ENCODE measurements around the gene CFAP97D2. TPM values are rescaled to one million over a fixed set of nuclear protein-coding genes. Genes with fewer than 3 reads are reported as not detected.
A peak's percentile ranks its signal among the peaks of the same experiment; 100 is the strongest.
"Not testable (repeated sequence)": the region's sequence is repeated elsewhere in the genome, so short reads cannot be mapped to it uniquely, and the experiment has no call there.

The CFAP97D2 gene
- total RNA-seq (not detected), polyA plus RNA-seq (ENCODE audit: insufficient read depth in 1 of 8, insufficient read length in 8 of 8, low replicate concordance in 1 of 8) (not detected)
- long read RNA-seq, donor 1, result 0 reads
- long read RNA-seq, donor 2, result 0 reads
- long read RNA-seq, donor 3, result 0 reads
- long read RNA-seq, donor 4, result 0 reads
- long read RNA-seq, donor 5, result 0 reads
- long read RNA-seq, donor 6, result 0 reads
- long read RNA-seq, donor 7, result 0 reads
- long read RNA-seq, donor 8, result 0 reads
- long read RNA-seq, donor 9, result 0 reads
- long read RNA-seq, donor 10, result 0 reads
- long read RNA-seq, donor 11, result 0 reads

DNA sequence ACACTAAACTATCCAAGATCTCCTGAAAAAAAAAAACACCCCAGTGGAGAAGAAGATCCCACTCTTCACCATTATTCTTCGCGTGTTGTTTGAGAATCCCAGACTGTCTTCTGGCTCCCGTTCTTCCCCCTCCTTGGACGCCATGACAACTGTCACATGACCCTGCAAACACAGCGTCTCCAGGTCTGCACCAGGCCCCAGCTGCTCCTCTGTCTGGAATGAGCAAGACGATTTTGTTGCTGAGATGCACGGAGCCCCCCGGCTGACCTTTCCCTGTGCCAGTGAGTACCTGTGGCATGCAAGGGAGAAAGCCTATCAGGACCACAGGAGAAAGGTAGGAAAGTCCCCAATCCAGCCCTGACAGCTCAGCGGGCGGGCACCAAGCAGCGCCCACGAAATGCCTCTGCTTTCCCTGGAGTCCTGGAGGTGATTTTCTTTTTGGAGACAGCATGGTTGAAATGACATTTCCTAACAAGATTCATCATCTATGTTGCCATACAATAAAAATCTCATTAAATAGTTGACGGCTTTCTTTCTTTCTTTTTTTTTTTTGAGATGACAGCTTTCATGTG, at the start of gene CFAP97D2:
CFAP97D2 (plus strand) TSS at position 171 of the 572 bp plus-strand sequence; CDS start at position 245, 74 bp downstream.
- H3K27ac ChIP-seq (ENCODE audit: low read length), result no peak within 1 kb of the TSS
- peaks cover 4% of the 10 kb centered on the region for H3K9me3 ChIP-seq (replicated peaks; ENCODE audit: control insufficient read depth, low read depth, low read length)
- no peaks in the 10 kb centered on the region for H3K36me3 ChIP-seq (ENCODE audit: control insufficient read depth, insufficient read depth, low read length)
- no peak within 1 kb of the TSS for H3K4me3 ChIP-seq (ENCODE audit: low read length)
- 13% methylated on average over 3 of the region's 13 CpGs for WGBS (ENCODE audit: insufficient coverage)
- no peak for DNase-seq
- peaks cover 7% of the 10 kb centered on the region for H3K4me1 ChIP-seq (ENCODE audit: control insufficient read depth, insufficient read depth, low read length)
- H3K27me3 ChIP-seq (ENCODE audit: control insufficient read depth, insufficient read depth, low read length), result no peaks in the 10 kb centered on the region

- DNase-seq, result no peak
- Histone ChIP-seq H3K27me3 (ENCODE audit: control insufficient read depth, insufficient read depth, low read length) (no peaks in the 10 kb centered on the region), H3K36me3 (ENCODE audit: control insufficient read depth, insufficient read depth, low read length) (peaks cover 7% of the 10 kb centered on the region), H3K9me3 (replicated peaks; ENCODE audit: control insufficient read depth, low read depth, low read length) (no peaks in the 10 kb centered on the region), H3K4me1 (ENCODE audit: control insufficient read depth, insufficient read depth, low read length) (peaks cover 59% of the 10 kb centered on the region), H3K4me3 (ENCODE audit: low read length) (no peak overlapping the region), H3K27ac (ENCODE audit: low read length) (peak overlapping the region; percentile 88)
- WGBS (ENCODE audit: insufficient coverage), result 63% methylated on average over 8 of the region's 9 CpGs
These were observed 49.4 kb upstream of the CFAP97D2 start for GRCh38 chr13:114129649-114130062.

DNA sequence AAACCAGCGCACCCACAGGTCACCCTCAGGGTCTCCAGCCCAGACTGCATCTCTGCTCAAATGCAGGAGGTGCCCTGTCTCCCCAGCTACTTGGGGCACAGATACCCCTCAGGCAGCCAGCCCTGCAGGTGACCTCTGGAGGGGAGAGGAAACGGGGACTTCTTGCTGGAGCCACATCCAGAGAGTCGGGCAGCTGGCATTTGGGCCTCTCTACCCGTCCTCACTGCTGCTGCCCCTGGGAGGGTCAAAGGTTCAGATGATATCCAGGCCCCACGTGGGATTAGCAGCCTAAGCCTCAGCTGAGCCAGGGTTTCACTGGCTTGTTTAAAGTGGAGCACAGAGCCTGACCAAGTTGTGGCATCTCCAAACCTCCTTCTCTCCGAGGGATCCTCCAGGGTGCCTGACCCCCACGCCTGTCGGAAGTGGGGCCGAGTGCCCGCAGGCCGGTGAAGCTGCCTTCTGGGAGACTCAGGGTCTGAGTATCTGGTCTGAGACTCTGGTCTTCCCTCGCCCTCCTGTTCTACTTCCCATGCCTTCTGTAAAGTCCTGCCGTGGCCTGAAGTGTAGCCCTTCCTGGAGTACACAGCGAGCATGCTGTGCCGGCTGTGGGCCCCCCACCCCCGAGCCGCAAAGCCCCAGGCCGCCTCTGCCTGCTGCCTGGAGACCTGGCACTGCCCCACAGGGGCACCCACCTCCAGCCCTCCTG, 48.8 kb upstream of the CFAP97D2 start:
- H3K4me1 ChIP-seq (ENCODE audit: control insufficient read depth, insufficient read depth, low read length), result peaks cover 63% of the 10 kb centered on the region
- H3K36me3 ChIP-seq (ENCODE audit: control insufficient read depth, insufficient read depth, low read length), result peaks cover 5% of the 10 kb centered on the region
- H3K27me3 ChIP-seq (ENCODE audit: control insufficient read depth, insufficient read depth, low read length), result no peaks in the 10 kb centered on the region
- no peak for DNase-seq
- whole genome bisulfite sequencing (ENCODE audit: insufficient coverage), result 33% methylated on average over 18 of the region's 18 CpGs
- no peaks in the 10 kb centered on the region for H3K9me3 ChIP-seq (replicated peaks; ENCODE audit: control insufficient read depth, low read depth, low read length)
- H3K4me3 ChIP-seq (ENCODE audit: low read length), result peak overlapping the region; percentile 76
- H3K27ac ChIP-seq (ENCODE audit: low read length), result peak overlapping the region; percentile 88

DNA sequence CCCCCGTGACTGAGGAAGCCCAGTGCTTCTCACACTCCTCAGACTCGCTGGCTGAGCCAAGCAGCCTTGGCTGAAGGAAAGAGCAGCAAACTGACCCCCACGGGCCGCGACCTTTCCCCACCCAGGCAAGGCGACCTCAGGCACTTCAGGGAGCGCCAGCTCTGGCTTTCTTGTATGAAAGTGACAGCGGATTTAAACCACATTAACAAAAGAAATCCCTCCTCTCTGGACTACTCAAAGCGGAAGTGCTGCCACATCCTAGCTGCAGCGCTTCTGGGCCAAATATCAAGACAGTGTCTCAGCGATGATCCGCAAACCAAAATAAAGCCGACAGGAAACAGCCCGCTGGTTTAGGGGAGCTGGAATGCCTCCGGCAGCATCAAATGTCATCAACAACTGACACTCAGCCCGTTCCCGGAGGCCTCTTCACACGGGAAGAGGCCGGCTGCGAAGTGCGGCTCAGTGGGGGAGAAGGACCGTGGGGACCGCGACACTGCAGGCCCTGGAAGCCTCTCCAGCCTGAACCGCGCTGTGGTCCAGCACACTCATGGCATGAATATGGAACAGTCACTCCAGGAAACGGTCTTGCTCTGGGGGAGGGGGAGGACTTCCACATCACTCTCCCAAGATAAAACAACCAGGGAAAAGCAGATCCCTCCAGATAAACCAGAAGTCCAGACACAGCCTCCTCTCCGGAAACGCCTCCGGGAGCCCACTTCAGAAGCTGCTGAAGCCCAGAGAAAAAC, 48.0 kb upstream of the CFAP97D2 start:
- under 1% methylated on average over 20 of the region's 30 CpGs for WGBS (ENCODE audit: insufficient coverage)
- peaks cover 65% of the 10 kb centered on the region for H3K4me1 ChIP-seq (ENCODE audit: control insufficient read depth, insufficient read depth, low read length)
- peak; percentile 84 for DNase-seq
- no peaks in the 10 kb centered on the region for H3K27me3 ChIP-seq (ENCODE audit: control insufficient read depth, insufficient read depth, low read length)
- peak overlapping the region; percentile 88 for H3K27ac ChIP-seq (ENCODE audit: low read length)
- peaks cover 5% of the 10 kb centered on the region for H3K36me3 ChIP-seq (ENCODE audit: control insufficient read depth, insufficient read depth, low read length)
- no peaks in the 10 kb centered on the region for H3K9me3 ChIP-seq (replicated peaks; ENCODE audit: control insufficient read depth, low read depth, low read length)
- peak overlapping the region; percentile 76 for H3K4me3 ChIP-seq (ENCODE audit: low read length)

- Histone ChIP-seq H3K4me3 (ENCODE audit: low read length) (peak overlapping the region; percentile 76), H3K36me3 (ENCODE audit: control insufficient read depth, insufficient read depth, low read length) (peaks cover 5% of the 10 kb centered on the region), H3K27ac (ENCODE audit: low read length) (peak overlapping the region; percentile 88), H3K4me1 (ENCODE audit: control insufficient read depth, insufficient read depth, low read length) (peaks cover 63% of the 10 kb centered on the region), H3K27me3 (ENCODE audit: control insufficient read depth, insufficient read depth, low read length) (no peaks in the 10 kb centered on the region), H3K9me3 (replicated peaks; ENCODE audit: control insufficient read depth, low read depth, low read length) (no peaks in the 10 kb centered on the region)
- 0% methylated on average over 94 of the region's 95 CpGs for WGBS (ENCODE audit: insufficient coverage)
- peak; percentile 60 for DNase-seq
These were observed 47.3 kb upstream of the CFAP97D2 start for GRCh38 chr13:114131583-114132418.

DNA sequence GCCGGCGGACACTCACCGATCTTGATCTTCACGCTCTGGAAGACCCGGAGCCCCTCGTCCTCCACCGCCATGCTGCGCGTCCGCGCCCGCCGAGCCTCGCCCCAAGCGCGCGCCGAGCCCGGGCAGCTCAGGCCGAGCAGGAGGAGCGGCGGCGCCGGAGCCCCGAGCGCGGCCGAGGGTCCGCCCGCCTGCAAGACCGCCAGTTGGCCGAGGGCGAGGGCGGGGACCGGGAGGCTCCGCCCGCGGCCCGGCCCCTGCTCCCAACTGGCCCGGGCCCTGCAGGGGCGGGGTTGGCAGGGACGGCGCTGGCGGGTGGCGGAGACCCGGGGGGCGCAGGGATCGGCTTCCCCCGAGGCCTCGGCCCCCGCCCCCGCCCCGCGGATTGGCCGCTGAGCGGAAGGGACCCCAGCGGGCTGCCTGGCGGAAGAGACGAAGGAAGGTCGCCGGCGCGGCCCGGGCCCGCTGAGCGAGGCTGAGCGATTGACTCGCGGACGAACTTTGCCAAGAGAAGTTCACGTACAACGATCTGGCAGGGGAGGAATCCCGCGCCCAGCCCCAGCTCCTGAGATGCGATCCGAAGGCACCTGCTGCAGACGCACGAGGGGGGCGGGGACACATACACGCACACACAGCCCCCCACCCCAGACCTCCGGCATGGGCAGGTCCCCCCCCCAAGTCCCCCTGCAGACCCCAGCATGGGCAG, 46.5 kb upstream of the CFAP97D2 start, which contains the start of gene RASA3:
RASA3 (minus strand) TSS at position 205 of the 703 bp plus-strand sequence; CDS start at position 71, 134 bp downstream.
- Histone ChIP-seq H3K27me3 (ENCODE audit: control insufficient read depth, insufficient read depth, low read length) (no peaks in the 10 kb centered on the region), H3K4me1 (ENCODE audit: control insufficient read depth, insufficient read depth, low read length) (peaks cover 55% of the 10 kb centered on the region), H3K27ac (ENCODE audit: low read length) (peak within 1 kb of the TSS; percentile 88), H3K36me3 (ENCODE audit: control insufficient read depth, insufficient read depth, low read length) (peaks cover 5% of the 10 kb centered on the region), H3K4me3 (ENCODE audit: low read length) (peak within 1 kb of the TSS; percentile 76), H3K9me3 (replicated peaks; ENCODE audit: control insufficient read depth, low read depth, low read length) (no peaks in the 10 kb centered on the region)
- WGBS (ENCODE audit: insufficient coverage), result under 1% methylated on average over 77 of the region's 81 CpGs
- DNase-seq, result peak; percentile 95

DNA sequence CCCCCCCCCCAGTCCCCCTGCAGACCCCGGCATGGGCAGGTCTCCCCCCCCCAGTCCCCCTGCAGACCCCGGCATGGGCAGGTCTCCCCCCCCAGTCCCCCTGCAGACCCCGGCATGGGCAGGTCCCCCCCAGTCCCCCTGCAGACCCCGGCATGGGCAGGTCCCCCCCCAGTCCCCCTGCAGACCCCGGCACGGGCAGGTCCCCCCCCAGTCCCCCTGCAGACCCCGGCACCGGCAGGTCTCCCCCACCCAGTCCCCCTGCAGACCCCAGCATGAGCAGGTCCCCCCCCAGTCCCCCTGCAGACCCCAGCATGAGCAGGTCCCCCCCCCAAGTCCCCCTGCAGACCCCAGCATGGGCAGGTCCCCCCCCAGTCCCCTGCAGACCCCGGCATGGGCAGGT, 45.9 kb upstream of the CFAP97D2 start:
- not testable (repeated sequence) for H3K27me3 ChIP-seq (ENCODE audit: control insufficient read depth, insufficient read depth, low read length); H3K4me3 ChIP-seq (ENCODE audit: low read length); H3K27ac ChIP-seq (ENCODE audit: low read length); DNase-seq; H3K9me3 ChIP-seq (replicated peaks; ENCODE audit: control insufficient read depth, low read depth, low read length); H3K36me3 ChIP-seq (ENCODE audit: control insufficient read depth, insufficient read depth, low read length)
- WGBS (ENCODE audit: insufficient coverage), result no CpG with 5 or more reads among the region's 9 CpGs
- peaks cover 50% of the 10 kb centered on the region for H3K4me1 ChIP-seq (ENCODE audit: control insufficient read depth, insufficient read depth, low read length)

DNA sequence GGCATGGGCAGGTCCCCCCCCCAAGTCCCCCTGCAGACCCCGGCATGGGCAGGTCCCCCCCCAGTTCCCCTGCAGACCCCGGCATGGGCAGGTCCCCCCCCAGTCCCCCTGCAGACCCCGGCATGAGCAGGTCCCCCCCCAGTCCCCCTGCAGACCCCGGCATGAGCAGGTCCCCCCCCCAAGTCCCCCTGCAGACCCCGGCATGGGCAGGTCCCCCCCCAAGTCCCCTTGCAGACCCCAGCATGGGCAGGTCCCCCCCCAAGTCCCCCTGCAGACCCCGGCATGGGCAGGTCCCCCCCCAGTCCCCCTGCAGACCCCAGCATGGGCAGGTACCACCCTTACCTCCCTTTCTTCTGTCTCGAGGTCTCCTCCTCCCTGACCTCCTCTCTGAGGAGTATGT, 45.5 kb upstream of the CFAP97D2 start:
- H3K4me1 ChIP-seq (ENCODE audit: control insufficient read depth, insufficient read depth, low read length), result peaks cover 45% of the 10 kb centered on the region
- no CpG with 5 or more reads among the region's 7 CpGs for WGBS (ENCODE audit: insufficient coverage)
- H3K36me3 ChIP-seq (ENCODE audit: control insufficient read depth, insufficient read depth, low read length); H3K27ac ChIP-seq (ENCODE audit: low read length); DNase-seq; H3K27me3 ChIP-seq (ENCODE audit: control insufficient read depth, insufficient read depth, low read length); H3K4me3 ChIP-seq (ENCODE audit: low read length); H3K9me3 ChIP-seq (replicated peaks; ENCODE audit: control insufficient read depth, low read depth, low read length): not testable (repeated sequence)

Measured in muscle of leg (tissue), 16 donors.